Measurements from ENCODE around the gene HABP4.

Gene HABP4

GRCh38 chr9:96460470-96460869, 10.5 kb downstream of the HABP4 start:
- DNase-seq = no peak
- no peak for TF ChIP-seq CTCF (IDR thresholded peaks at IDR 0.05)
- Mint-ChIP-seq H3K36me3 (ENCODE audit: low read depth) (peaks cover 24% of the 10 kb centered on the region), H3K9me3 (no peaks in the 10 kb centered on the region), H3K27ac (no peak overlapping the region), H3K27me3 (ENCODE audit: low read depth, poor library complexity) (no peaks in the 10 kb centered on the region), H3K4me1 (peaks cover 44% of the 10 kb centered on the region), H3K4me3 (no peak overlapping the region)

GRCh38 chr9:96460882-96461281, 10.9 kb downstream of the HABP4 start:
- Mint-ChIP-seq H3K36me3 (ENCODE audit: low read depth) (peaks cover 28% of the 10 kb centered on the region), H3K9me3 (no peaks in the 10 kb centered on the region), H3K4me3 (no peak overlapping the region), H3K27me3 (ENCODE audit: low read depth, poor library complexity) (no peaks in the 10 kb centered on the region), H3K27ac (no peak overlapping the region), H3K4me1 (peaks cover 44% of the 10 kb centered on the region)
- TF ChIP-seq CTCF (IDR thresholded peaks at IDR 0.05) = no peak
- no peak for DNase-seq

- no peak for DNase-seq
- Mint-ChIP-seq H3K27me3 (ENCODE audit: low read depth, poor library complexity) (peaks cover 4% of the 10 kb centered on the region), H3K9me3 (no peaks in the 10 kb centered on the region), H3K27ac (no peak overlapping the region), H3K4me3 (no peak overlapping the region), H3K4me1 (peaks cover 44% of the 10 kb centered on the region), H3K36me3 (ENCODE audit: low read depth) (peaks cover 32% of the 10 kb centered on the region)
- no peak for TF ChIP-seq CTCF (IDR thresholded peaks at IDR 0.05)
Measured at GRCh38 chr9:96461336-96461735, 11.4 kb downstream of the HABP4 start.

GRCh38 chr9:96462541-96462940, 12.6 kb downstream of the HABP4 start:
- peak overlapping the region; percentile 73 for H3K27ac Mint-ChIP-seq
- peaks cover 37% of the 10 kb centered on the region for H3K36me3 Mint-ChIP-seq (ENCODE audit: low read depth)
- no peak for DNase-seq
- TF ChIP-seq CTCF (IDR thresholded peaks at IDR 0.05) = no peak
- no peaks in the 10 kb centered on the region for H3K9me3 Mint-ChIP-seq
- peaks cover 44% of the 10 kb centered on the region for H3K4me1 Mint-ChIP-seq
- peaks cover 4% of the 10 kb centered on the region for H3K27me3 Mint-ChIP-seq (ENCODE audit: low read depth, poor library complexity)
- H3K4me3 Mint-ChIP-seq = no peak overlapping the region

GRCh38 chr9:96464426-96464825, 14.5 kb downstream of the HABP4 start:
- Mint-ChIP-seq H3K9me3 (no peaks in the 10 kb centered on the region), H3K27me3 (ENCODE audit: low read depth, poor library complexity) (peaks cover 4% of the 10 kb centered on the region), H3K4me3 (no peak overlapping the region), H3K27ac (peak overlapping the region; percentile 47), H3K36me3 (ENCODE audit: low read depth) (peaks cover 41% of the 10 kb centered on the region), H3K4me1 (peaks cover 38% of the 10 kb centered on the region)
- no peak for DNase-seq
- no peak for TF ChIP-seq CTCF (IDR thresholded peaks at IDR 0.05)

GRCh38 chr9:96467784-96468183, 17.8 kb downstream of the HABP4 start:
- Mint-ChIP-seq H3K27me3 (ENCODE audit: low read depth, poor library complexity) (peaks cover 4% of the 10 kb centered on the region), H3K4me1 (peaks cover 19% of the 10 kb centered on the region), H3K9me3 (no peaks in the 10 kb centered on the region), H3K4me3 (no peak overlapping the region), H3K27ac (no peak overlapping the region), H3K36me3 (ENCODE audit: low read depth) (peaks cover 37% of the 10 kb centered on the region)
- no peak for TF ChIP-seq CTCF (IDR thresholded peaks at IDR 0.05)
- no peak for DNase-seq

Measured in nephron progenitor cell (in vitro differentiated cells).